Prostate gland (tissue), 2 donors: ENCODE results near the gene SNRPN. TPM values are rescaled to one million over a fixed set of nuclear protein-coding genes. Genes with fewer than 3 reads are reported as not detected.
A peak's percentile ranks its signal among the peaks of the same experiment; 100 is the strongest.
"Not testable (repeated sequence)": the region's sequence is repeated elsewhere in the genome, so short reads cannot be mapped to it uniquely, and the experiment has no call there.

ENCODE experiments used
- DNase-seq: peaks from one replicate; pipeline ENCODE4 v3.0.0-alpha.2; 2019; ENCODE audit warnings: low spot score
- H3K27ac ChIP-seq, 2 donors: fragments of 200-600 bp; sonication (generic); 2 replicates each; pipeline ENCODE4 v1.5.1; 2017 to 2019
- H3K27me3 ChIP-seq: fragments of 200-600 bp; sonication (generic); replicated peaks from 2 replicates; pipeline ENCODE4 v1.5.1; 2019; ENCODE audit not compliant: insufficient read depth
- H3K36me3 ChIP-seq, 2 donors: fragments of 200-600 bp; sonication (generic); 1 replicate in 1 of 2; 2 replicates in 1 of 2; pipeline versions ENCODE4 v1.5.1 to v1.8.1; 2017 to 2019
- H3K4me1 ChIP-seq: fragments of 200-600 bp; sonication (generic); replicated peaks from 2 replicates; pipeline ENCODE4 v1.5.1; 2019
- H3K4me3 ChIP-seq, 2 donors: fragments of 200-600 bp; sonication (generic); 2 replicates each; pipeline ENCODE4 v1.5.1; 2017 to 2019
- H3K9me3 ChIP-seq: fragments of 200-600 bp; sonication (generic); 2 replicates; pipeline ENCODE4 v1.5.1; 2017
- CTCF ChIP-seq, 4 experiments: fragments of 200-600 bp in 2 of 4; fragments of 450-650 bp in 2 of 4; sonication (generic) in 2 of 4; IDR thresholded peaks; 1 replicate in 3 of 4; 2 replicates in 1 of 4; pipeline ENCODE4 v1.5.1; 2016 to 2019; ENCODE audit warnings: antibody characterized with exemption in 4 of 4, mild to moderate bottlenecking in 2 of 4, moderate library complexity in 2 of 4
- POLR2A ChIP-seq: fragments of 450-650 bp; IDR thresholded peaks from one replicate; pipeline ENCODE4 v1.6.1; 2016; ENCODE audit warnings: antibody characterized with exemption, mild to moderate bottlenecking
- POLR2AphosphoS5 ChIP-seq: sonication (generic); formaldehyde crosslinking; IDR thresholded peaks from one replicate; pipeline ENCODE4 v1.6.1; 2017; ENCODE audit warnings: antibody characterized with exemption
- WGBS: methylation state at CpG from one replicate; pipeline ENCODE4 v1.1.5; 2018; 5-methylcytosine and 5-hydroxymethylcytosine counted together
- intact Hi-C: fragments of 100-400 bp; cut with DNase I; formaldehyde crosslinking; loops from one replicate; pipeline ENCODE4 v1.14.2; 2022
- total RNA-seq, 2 donors: library from RNA; depleted of rRNA; stranded (reverse); fragments of >200 nt; gene quantifications; one replicate each; pipeline ENCODE4 v1.1.0, GENCODE V29; 2016

The SNRPN gene
- total RNA-seq, 2 donors from 2014 or later = 312 to 514 TPM

DNA sequence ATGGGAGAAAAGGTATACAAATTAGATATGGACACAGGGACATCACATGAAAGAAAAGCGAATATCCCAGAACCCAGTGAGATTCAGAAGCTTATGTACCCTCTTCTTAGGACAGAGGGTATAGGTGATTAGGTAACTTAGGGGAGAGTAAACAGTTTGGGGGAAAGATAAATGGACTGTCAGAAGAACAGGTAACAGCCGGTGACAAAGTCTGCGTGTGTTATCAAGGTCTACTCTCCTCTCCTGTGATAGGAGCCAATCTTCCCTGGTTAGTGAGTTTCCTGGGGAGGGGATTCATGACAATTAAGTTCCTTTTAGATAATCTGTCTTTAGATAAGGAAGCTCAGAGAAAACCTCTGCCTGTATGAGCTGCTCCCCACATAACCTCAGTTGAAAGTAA, 30.6 kb upstream of the SNRPN start:
- no peaks in the 10 kb centered on the region for H3K4me1 ChIP-seq
- no peaks in the 10 kb centered on the region for H3K27me3 ChIP-seq
- no peak for DNase-seq
- H3K36me3 ChIP-seq = no peaks in the 10 kb centered on the region
- no peak overlapping the region for H3K27ac ChIP-seq
- 81% methylated on average over 3 of the region's 3 CpGs for WGBS
- H3K4me3 ChIP-seq = no peak overlapping the region
- no peaks in the 10 kb centered on the region for H3K9me3 ChIP-seq
- intact Hi-C loops = no loop called here
- TF ChIP-seq CTCF (IDR thresholded peaks at IDR 0.05) (no peak), POLR2AphosphoS5 (no peak), POLR2A (no peak)

DNA sequence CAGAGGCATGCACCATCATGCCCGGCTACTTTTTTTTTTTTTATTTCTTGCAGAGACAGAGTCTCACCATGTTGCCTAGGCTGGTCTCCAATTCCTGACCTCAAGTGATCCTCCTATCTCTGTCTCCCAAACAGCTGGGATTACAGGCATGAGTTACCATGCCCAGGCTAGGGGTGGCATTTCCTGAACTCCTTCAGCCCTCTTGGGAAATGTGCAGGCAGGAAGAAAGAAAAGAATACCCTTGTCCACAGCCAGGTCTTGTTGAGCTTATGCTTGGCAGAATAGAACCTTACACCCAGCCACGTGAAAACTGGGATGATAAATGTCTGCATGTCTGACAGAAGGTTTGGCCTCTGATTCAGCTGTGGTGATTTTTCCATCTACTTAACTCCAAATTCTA, 30.2 kb upstream of the SNRPN start:
- no peaks in the 10 kb centered on the region for H3K9me3 ChIP-seq
- WGBS = 60% methylated on average over 2 of the region's 2 CpGs
- H3K36me3 ChIP-seq = no peaks in the 10 kb centered on the region
- DNase-seq = no peak
- H3K27me3 ChIP-seq = no peaks in the 10 kb centered on the region
- TF ChIP-seq POLR2AphosphoS5 = peak; percentile 5
- TF ChIP-seq POLR2A = no peak
- TF ChIP-seq CTCF (IDR thresholded peaks at IDR 0.05) = no peak
- no peak overlapping the region for H3K4me3 ChIP-seq
- intact Hi-C loops = no loop called here
- no peaks in the 10 kb centered on the region for H3K4me1 ChIP-seq
- H3K27ac ChIP-seq = no peak overlapping the region

- 91% methylated on average over 10 of the region's 10 CpGs for WGBS
- H3K27ac ChIP-seq, DNase-seq, H3K9me3 ChIP-seq, H3K4me3 ChIP-seq, H3K4me1 ChIP-seq, H3K27me3 ChIP-seq, intact Hi-C loops, H3K36me3 ChIP-seq: not testable (repeated sequence)
Observed at GRCh38 chr15:24931874-24932732, 22.7 kb upstream of the SNRPN start.

DNA sequence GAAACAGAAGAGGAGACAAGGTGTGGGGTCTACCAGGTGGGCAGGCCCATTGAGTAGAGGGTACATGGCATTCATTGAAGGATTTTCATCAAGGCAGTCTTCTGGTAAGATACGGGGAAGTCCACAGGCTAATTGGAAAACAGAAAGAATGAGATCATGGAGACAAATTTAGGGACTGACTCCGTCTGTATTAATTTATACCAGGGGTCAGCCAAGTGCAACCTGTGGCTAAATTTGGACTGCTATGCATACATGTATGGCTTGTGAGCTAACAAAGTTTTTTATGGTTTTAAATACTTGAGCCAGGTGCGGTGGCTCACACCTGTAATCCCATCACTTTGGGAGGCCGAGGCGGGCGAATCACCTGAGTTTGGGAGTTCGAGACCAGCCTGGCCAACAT, 21.1 kb upstream of the SNRPN start:
- no peaks in the 10 kb centered on the region for H3K27me3 ChIP-seq
- H3K4me1 ChIP-seq = no peaks in the 10 kb centered on the region
- H3K9me3 ChIP-seq = no peaks in the 10 kb centered on the region
- H3K36me3 ChIP-seq = no peaks in the 10 kb centered on the region
- TF ChIP-seq CTCF (IDR thresholded peaks at IDR 0.05) = no peak
- TF ChIP-seq POLR2AphosphoS5 = no peak
- no peak for TF ChIP-seq POLR2A
- no peak overlapping the region for H3K27ac ChIP-seq
- H3K4me3 ChIP-seq = no peak overlapping the region
- 93% methylated on average over 7 of the region's 7 CpGs for WGBS
- no peak for DNase-seq
- intact Hi-C loops = no loop called here

- H3K27me3 ChIP-seq, H3K4me1 ChIP-seq, H3K36me3 ChIP-seq, H3K27ac ChIP-seq, H3K9me3 ChIP-seq, DNase-seq, H3K4me3 ChIP-seq, intact Hi-C loops: not testable (repeated sequence)
- 80% methylated on average over 3 of the region's 3 CpGs for WGBS
Observed at GRCh38 chr15:24938224-24938623, 16.6 kb upstream of the SNRPN start.

DNA sequence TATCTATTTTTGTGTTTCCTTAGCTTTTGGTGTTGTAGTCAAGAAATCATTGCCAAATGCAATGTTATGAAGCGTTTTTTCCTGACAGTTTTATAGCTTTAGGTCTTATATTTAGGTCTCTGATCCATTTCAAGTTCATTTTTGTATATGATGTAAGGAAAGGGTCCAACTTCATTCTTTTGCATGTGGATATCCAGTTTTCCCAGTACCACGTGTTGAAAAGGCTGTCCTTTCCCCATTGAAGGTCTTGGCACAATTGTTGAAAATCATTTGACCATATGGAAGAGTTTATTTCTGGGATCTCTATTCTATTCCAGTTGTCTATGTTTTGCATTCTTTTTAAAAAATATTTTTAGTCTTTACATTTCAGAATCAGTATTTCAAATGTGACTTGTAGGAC, 14.6 kb upstream of the SNRPN start:
- Histone ChIP-seq H3K27me3 (no peaks in the 10 kb centered on the region), H3K36me3 (no peaks in the 10 kb centered on the region), H3K9me3 (no peaks in the 10 kb centered on the region), H3K4me3 (no peak overlapping the region), H3K4me1 (no peaks in the 10 kb centered on the region), H3K27ac (no peak overlapping the region)
- 48% methylated on average over 2 of the region's 2 CpGs for WGBS
- no peak for TF ChIP-seq POLR2AphosphoS5
- TF ChIP-seq POLR2A = no peak
- no peak for TF ChIP-seq CTCF (IDR thresholded peaks at IDR 0.05)
- intact Hi-C loops = no loop called here
- no peak for DNase-seq
